NCI-H1417 (cell line): ENCODE measurements around the gene ST6GAL1.

ENCODE experiments used
- DNase-seq, 3 experiments: peaks; one replicate each; lab custom pipeline; 2025; lab: John Stamatoyannopoulos, UW

ST6GAL1 gene

GRCh38 chr3:187077537-187077936 lies 147.2 kb downstream of the ST6GAL1 start:
- DNase-seq, result no peak

GRCh38 chr3:187079090-187080022 lies 149.0 kb downstream of the ST6GAL1 start:
- no peak for DNase-seq

GRCh38 chr3:187080799-187081450 lies 150.6 kb downstream of the ST6GAL1 start:
- DNase-seq, result no peak

- no peak for DNase-seq
These were observed 152.5 kb downstream of the ST6GAL1 start for GRCh38 chr3:187082758-187083375.

- DNase-seq, result no peak
These were observed 153.8 kb downstream of the ST6GAL1 start for GRCh38 chr3:187084126-187084525.

- no peak for DNase-seq
These were observed 154.3 kb downstream of the ST6GAL1 start for GRCh38 chr3:187084580-187084979.

- DNase-seq, result no peak
These were observed 154.8 kb downstream of the ST6GAL1 start for GRCh38 chr3:187085021-187085666.

GRCh38 chr3:187085933-187086332 lies 155.6 kb downstream of the ST6GAL1 start:
- no peak for DNase-seq

- DNase-seq, result no peak
These were observed 156.5 kb downstream of the ST6GAL1 start for GRCh38 chr3:187086831-187087230.

GRCh38 chr3:187088701-187089100 lies 158.4 kb downstream of the ST6GAL1 start:
- DNase-seq, result no peak

GRCh38 chr3:187093320-187093719 lies 163.0 kb downstream of the ST6GAL1 start:
- DNase-seq, result no peak

- no peak for DNase-seq
These were observed 168.7 kb downstream of the ST6GAL1 start for GRCh38 chr3:187098923-187099512.

- DNase-seq, result peak in 2 of 3 experiments; percentile 4 to 6
These were observed 171.1 kb downstream of the ST6GAL1 start for GRCh38 chr3:187101184-187102072.

GRCh38 chr3:187102073-187102634 lies 171.8 kb downstream of the ST6GAL1 start:
- no peak for DNase-seq

- DNase-seq, result no peak
These were observed 172.9 kb downstream of the ST6GAL1 start for GRCh38 chr3:187103251-187103650.

- DNase-seq, result no peak
These were observed 174.0 kb downstream of the ST6GAL1 start for GRCh38 chr3:187104342-187104741.

- DNase-seq, result no peak
These were observed 174.6 kb downstream of the ST6GAL1 start for GRCh38 chr3:187104933-187105332.

- no peak for DNase-seq
These were observed 175.4 kb downstream of the ST6GAL1 start for GRCh38 chr3:187105700-187106099.

GRCh38 chr3:187107989-187108388 lies 177.7 kb downstream of the ST6GAL1 start:
- DNase-seq, result no peak

- DNase-seq, result no peak
These were observed 179.8 kb downstream of the ST6GAL1 start for GRCh38 chr3:187110156-187110555.
